ENCODE results near the gene WBP4.

DNA sequence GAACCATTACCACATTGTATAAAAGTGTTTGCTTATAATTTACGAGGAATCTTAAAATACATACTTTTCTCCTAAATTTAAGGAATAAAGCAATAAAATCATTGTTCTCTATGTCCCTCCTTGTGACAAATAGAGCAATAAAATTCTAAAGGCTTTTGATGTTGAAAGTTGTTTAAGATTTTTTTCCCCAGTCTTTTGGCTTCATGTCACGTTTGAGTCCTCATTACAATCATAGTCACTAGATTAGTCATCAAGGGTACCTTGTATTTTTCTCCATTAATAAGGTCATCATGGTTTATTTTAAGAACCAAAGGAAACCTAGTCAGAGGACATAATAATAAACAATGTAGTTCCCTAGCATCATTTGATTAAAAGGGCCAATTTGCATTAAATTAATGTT lies 3.2 kb downstream of the WBP4 start:
- TF ChIP-seq, protein P1, sequence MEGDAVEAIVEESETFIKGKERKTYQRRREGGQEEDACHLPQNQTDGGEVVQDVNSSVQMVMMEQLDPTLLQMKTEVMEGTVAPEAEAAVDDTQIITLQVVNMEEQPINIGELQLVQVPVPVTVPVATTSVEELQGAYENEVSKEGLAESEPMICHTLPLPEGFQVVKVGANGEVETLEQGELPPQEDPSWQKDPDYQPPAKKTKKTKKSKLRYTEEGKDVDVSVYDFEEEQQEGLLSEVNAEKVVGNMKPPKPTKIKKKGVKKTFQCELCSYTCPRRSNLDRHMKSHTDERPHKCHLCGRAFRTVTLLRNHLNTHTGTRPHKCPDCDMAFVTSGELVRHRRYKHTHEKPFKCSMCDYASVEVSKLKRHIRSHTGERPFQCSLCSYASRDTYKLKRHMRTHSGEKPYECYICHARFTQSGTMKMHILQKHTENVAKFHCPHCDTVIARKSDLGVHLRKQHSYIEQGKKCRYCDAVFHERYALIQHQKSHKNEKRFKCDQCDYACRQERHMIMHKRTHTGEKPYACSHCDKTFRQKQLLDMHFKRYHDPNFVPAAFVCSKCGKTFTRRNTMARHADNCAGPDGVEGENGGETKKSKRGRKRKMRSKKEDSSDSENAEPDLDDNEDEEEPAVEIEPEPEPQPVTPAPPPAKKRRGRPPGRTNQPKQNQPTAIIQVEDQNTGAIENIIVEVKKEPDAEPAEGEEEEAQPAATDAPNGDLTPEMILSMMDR (IDR thresholded peaks at IDR 0.05; ENCODE audit: insufficient read depth, low read depth, low read length): no peak
- TF ChIP-seq EZH2 (IDR thresholded peaks at IDR 0.05; ENCODE audit: insufficient read depth, low read length): no peak
